NCI-H2171 (cell line): ENCODE measurements around the gene FUT1.
"Not testable (repeated sequence)": the region's sequence is repeated elsewhere in the genome, so short reads cannot be mapped to it uniquely, and the experiment has no call there.

ENCODE experiments used
- DNase-seq: peaks from one replicate; lab custom pipeline; 2025; lab: John Stamatoyannopoulos, UW

Gene FUT1

DNA sequence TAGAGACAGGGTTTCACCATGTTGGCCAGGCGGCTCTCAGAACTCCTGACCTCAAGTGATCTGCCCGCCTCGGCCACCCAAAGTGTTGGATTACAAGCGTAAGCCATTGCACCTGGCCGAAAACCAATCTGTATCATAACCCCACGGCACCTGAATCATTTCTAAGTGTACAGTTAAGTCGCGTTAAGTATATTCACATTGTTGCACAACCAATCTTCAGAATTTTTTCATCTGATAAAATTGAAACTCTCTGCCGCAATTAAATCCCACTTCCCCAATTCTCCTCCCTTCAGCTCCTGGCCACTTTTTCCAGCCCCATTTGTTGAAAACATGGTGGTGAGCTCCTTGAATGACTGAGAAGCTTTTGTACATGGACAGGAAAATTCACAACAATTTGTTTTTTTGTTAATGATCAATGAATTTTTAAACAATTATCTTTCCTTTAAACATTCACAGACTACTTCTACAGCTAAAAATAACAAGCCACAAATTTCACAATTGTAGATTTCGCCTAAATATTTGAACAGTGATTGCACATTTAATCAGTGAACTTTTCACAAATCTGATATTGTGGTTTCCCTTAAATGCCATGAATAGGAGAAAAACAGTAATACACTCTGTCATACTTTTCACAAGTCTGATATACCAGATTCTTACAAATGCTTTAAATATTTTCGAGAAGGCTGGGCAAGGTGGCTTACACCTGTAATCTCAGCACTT is 16.7 kb upstream of the FUT1 start:
- no peak for DNase-seq

GRCh38 chr19:48768171-48768753 is 15.8 kb upstream of the FUT1 start:
- DNase-seq = peak; percentile 26

DNA sequence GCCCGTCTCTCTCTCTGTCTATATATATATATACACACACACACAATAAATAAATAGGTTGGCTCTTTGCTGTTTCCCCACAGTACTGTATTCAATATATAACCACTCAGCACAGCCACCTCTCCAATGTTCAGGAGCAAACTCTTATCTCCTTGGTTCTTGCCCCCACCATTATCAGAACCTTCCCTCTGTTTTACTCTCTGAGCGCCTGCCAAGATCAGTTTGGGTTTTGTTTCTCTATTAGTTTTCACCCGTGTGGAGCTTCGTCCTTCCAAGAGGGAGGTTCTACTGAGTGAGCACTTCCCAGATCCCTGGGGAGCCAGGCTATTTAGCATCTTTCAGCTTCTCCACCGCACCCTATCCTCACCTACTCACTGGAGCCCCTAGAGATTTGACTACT is 13.4 kb upstream of the FUT1 start:
- not testable (repeated sequence) for DNase-seq

DNA sequence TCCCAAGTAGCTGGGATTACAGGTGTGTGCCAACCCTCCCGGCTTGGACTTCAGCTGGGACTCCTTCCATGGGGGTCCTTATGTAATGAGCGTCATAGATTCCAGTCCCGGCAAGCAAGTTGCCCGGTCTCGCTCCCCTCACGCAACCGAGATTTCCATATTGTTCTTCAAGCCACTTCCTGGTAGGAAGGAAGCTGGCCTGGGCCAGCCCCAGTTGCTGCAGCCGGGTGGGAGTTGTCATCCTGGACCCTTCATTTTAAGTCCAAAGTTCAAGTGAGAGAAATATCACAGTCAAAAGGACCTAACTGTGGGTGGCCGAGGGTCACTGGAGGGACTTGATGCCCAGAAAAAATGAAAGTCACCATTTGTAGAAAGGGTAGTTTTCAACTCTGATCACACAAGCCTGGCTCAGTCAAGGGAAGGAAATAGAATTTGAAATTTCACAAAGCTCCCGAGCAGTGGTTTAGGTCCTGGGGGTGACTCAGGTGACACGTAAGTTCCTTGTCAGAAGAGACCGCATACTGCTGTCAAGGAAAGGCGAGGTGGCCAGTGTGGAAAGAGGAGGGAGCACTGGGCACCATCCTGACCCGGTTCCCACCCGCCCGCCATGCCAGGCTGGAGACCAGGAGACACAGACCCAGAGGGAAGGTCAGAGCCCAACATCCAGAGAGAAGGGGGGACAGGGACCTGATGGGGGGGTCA is 8.2 kb upstream of the FUT1 start:
- no peak for DNase-seq

DNA sequence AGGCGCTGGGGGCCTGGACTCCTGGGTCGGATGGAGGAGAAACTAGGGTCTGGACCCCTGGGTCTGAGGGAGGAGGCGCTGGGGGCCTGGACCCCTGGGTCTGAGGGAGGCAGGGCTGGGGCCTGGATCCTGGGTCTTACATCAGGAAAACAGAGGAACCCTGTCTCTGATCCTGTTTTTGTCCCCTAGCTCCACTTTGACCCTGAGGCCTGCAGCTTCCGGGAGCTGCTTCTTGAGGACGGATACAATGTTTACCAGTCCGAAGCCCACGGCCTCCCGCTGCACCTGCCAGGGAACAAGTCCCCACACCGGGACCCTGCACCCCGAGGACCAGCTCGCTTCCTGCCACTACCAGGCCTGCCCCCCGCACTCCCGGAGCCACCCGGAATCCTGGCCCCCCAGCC is 5.3 kb upstream of the FUT1 start:
- no peak for DNase-seq

GRCh38 chr19:48757089-48757675 is 4.7 kb upstream of the FUT1 start:
- no peak for DNase-seq

DNA sequence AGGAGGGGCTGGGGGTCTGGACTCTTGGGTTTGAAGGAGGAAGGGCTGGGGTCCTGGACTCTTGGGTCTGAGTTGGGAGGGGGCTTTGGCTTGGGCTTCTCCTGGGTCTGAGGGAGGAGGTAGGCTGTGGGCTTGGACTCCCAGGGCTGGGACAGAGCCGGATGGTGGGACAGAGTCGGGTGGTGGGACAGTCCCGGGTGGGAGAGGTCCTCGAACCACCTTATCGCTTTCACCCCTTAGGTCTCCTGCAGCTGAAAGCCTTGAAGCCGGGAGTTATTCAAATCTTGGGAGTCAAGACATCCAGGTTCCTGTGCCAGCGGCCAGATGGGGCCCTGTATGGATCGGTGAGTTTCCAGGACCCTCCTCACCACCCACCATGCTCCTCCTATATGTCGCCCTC is 4.2 kb upstream of the FUT1 start:
- DNase-seq = no peak

GRCh38 chr19:48756212-48756611 is 3.8 kb upstream of the FUT1 start:
- DNase-seq = no peak

DNA sequence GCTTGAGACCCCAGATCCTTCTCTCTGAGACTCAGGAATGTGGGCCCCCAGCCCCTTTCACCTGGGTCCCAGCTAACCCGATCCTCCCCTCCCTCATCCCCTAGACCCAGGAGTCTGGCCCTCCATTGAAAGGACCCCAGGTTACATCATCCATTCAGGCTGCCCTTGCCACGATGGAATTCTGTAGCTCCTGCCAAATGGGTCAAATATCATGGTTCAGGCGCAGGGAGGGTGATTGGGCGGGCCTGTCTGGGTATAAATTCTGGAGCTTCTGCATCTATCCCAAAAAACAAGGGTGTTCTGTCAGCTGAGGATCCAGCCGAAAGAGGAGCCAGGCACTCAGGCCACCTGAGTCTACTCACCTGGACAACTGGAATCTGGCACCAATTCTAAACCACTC is 3.3 kb upstream of the FUT1 start:
- no peak for DNase-seq

GRCh38 chr19:48755084-48755641 is 2.7 kb upstream of the FUT1 start, which contains the start of gene FGF21:
Gene FGF21, plus strand, starts transcription at chr19:48755524. Its CDS starts 713 bp downstream, at chr19:48756237.
- DNase-seq = no peak

- no peak for DNase-seq
Observed at GRCh38 chr19:48751845-48752495, 471 bp downstream of the FUT1 start.

DNA sequence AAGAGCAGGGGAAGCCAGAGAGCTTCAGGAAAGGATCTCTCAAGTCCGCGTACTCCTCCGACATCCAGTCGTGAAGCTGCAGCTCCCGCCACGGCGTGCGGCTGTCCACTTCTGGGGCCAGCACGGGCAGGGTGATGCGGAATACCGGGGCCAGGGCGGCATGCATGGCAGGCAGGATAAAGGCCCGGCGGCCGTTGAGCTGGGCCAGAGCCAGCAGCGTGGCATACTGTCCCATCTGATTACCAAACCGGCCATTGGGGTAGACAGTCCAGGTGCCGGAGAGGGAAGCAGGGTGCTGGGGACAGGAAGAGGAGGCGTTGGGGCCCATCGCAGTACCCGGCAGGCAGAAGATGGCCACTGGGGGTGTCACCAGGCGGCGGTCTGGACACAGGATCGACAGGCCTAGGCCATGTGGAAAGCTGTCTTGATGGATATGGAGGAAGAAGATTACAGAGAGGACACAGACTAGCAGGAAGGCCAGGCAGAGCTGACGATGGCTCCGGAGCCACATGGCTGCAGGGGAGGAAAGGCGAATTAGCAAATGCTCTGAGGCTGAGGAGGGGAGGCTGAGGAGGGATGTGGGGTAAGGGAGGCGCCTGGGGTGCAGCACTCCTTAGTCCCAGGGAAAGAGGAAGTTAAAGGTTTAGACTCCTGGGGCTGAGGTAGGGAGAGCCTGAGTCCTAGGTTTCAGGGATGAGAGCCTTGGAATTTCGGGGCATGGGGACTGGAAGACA is 1.5 kb downstream of the FUT1 start:
- no peak for DNase-seq

GRCh38 chr19:48750351-48750750 is 2.1 kb downstream of the FUT1 start:
- DNase-seq = no peak

GRCh38 chr19:48749571-48750198 is 2.8 kb downstream of the FUT1 start:
- DNase-seq = no peak

- DNase-seq = no peak
Observed at GRCh38 chr19:48746738-48747575, 5.5 kb downstream of the FUT1 start, which contains the start of gene IZUMO1. Gene IZUMO1, minus strand, starts transcription at chr19:48746909. Its CDS starts 1,050 bp downstream, at chr19:48745859.

DNA sequence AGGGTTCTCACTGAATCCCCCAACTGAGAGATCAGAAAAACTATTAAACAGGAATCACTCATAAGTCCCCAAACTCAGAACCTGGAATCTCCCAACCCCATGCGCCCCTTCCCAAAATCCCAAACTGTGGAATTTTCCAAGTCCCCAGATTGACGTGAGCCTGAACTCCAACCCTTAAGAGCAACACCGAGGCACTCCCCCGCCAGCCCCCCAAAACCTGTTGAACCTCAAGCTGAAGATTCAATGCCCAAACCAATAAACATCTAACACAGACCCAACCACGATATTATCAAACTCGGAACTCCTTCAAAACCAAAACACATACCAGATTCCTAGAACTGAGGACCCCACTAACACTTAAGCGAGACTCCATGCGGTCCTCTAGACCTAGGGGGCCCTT is 6.3 kb downstream of the FUT1 start:
- DNase-seq = no peak

DNA sequence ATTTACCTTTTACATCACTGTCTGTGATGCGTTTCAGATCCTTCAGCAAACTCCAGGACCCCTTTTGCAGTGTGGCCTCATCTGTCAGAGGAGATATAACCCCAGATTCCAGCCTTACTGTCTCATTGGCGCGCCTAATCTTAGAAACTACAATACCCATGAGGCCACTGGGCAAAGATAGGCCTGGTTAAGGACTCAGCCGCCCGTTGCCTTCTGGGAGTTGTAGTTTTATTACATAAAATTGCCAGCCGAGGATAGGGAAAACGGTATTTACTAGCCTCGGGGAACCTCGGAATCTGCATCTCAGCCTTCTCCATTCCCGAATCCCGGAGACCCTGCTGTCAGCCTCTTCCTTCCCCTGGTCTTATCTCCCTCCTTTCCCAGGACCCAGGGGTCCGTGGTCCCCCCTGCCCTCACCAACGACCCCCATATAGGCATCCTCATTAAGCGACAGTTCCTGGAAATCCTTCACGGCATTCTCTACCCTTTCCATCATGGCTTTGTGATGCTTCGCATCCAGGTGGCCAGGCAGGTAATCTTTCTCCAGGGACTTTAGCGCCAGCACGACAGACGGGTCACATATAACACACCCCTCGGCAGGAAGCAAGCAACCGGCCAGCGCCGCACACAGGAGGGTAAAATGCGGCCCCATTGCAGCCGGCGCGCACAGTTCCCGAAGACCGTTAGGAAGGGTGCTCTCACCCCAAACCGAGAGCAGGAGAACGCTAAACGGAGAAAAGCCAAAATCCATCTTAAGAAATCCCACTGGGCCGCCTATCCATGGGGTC is 7.0 kb downstream of the FUT1 start:
- peak; percentile 80 for DNase-seq

- no peak for DNase-seq
Observed at GRCh38 chr19:48742096-48742495, 10.3 kb downstream of the FUT1 start.
